Activated CD4-positive, alpha-beta T cell treated with anti-CD3 and anti-CD28 coated beads for 48 hours (primary cell): ENCODE measurements around the gene CD3G.
"Not testable (repeated sequence)": the region's sequence is repeated elsewhere in the genome, so short reads cannot be mapped to it uniquely, and the experiment has no call there.

Experiments
- DNase-seq: peaks from one replicate; pipeline ENCODE4 v3.0.0-alpha.2; 2020

The CD3G gene

DNA sequence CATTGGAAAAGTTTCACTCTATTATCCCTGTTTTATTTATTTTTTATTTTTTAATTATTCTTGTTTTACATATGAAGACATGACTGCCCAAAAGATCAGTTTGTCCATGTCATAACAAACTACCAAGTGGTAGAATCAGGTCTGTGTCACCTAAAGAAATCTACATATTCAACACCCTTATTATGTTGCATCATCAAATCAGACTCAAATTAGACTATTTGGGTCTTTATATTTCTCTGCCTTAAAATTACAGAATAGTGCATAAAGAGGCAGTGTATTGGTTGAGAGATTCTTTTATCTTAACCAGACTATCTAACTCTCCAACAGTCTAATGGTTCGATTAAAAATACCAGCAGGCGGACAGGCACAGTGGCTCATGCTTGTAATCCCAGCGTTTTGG, 38.8 kb downstream of the CD3G start:
- no peak for DNase-seq

DNA sequence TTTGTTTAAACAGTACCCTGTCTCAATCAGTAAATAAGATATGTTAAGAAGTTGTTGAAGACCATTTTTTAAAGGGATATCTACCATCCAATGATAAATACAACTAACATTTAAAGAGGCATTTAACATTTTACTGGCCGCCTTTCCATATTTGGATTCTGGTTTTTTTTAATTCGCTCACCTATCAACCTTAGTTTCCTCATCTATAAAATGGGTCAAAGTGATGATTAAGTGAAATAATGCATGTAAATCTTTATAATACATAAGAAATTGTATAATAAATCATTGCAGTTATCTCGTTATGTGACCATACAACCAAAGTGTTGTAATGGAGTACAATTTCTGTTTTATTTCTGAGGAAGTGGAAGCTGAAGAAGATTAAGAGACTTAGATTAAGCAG, 39.5 kb downstream of the CD3G start:
- DNase-seq: no peak

DNA sequence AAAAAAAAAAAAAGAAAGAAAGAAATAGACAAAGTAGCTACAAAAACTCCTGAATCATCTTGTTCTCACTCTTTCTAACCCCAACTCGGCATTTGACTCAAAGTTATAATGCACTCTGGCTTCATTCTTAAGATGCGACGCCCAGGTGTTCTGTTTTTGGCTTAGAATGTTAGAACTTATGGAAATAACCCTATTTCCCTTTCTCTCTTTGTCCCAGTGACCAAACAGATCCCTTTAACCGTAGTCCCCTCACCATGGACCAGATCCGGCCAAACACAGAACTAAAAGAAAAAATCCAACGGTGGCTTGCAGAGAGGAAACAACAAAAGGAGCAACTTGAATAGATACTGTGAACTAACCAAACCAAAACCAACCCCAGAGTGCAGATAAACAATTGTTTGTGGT, 52.0 kb downstream of the CD3G start:
- no peak for DNase-seq

DNA sequence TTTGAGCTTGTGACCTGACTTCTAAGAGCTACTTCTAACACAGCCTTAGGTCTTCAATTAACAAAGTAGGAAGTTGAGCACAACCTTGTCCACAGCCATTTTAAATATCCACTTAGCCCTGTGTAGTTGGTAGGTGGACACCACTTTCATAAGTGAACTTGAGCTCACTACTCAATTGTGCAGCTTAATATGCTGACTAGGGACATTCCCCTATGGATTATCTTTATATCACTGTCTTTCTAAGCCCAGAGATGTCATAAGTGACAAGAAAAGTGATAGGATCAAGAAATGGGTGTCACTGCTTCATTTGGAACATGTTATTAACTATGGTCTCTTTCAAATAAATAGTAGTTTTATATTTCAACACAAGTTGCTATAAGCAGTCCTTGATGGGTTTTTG, 53.3 kb downstream of the CD3G start:
- DNase-seq: no peak

DNA sequence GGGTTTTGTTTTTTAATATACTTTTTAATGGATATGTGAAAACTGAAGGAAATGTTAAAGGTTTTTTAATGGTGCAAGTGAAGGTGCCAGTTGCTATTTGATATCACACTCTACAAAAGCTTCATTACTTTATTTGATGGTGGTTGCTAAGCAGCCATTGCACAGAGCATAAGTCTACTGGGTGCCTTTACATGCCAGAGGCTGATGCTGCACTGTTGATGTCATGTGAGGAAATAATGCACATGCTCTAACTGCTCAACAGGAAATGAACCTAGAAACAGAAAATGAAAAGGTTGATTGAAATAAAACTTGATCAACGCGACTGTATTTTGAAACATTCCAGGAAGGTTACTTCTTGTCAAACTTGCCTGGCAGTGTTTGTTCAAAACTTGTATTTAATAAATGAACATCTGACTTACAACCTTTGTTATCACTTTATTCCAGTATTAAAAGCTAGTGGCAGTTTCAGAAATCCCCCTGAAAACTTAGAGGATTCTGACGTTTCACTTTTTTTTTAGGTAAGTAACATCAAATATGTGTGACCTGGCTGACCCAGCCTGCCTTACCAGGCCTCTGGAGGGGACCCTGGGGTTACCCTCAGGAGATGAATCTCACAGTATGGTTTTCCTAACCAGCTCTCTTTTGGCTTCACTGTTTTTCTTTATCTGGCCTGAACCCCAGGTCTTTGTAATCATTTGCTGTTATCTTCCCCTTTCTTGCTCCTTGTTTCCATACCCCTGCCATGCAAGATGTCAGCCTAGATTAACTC, 54.8 kb downstream of the CD3G start:
- peak; percentile 50 for DNase-seq

DNA sequence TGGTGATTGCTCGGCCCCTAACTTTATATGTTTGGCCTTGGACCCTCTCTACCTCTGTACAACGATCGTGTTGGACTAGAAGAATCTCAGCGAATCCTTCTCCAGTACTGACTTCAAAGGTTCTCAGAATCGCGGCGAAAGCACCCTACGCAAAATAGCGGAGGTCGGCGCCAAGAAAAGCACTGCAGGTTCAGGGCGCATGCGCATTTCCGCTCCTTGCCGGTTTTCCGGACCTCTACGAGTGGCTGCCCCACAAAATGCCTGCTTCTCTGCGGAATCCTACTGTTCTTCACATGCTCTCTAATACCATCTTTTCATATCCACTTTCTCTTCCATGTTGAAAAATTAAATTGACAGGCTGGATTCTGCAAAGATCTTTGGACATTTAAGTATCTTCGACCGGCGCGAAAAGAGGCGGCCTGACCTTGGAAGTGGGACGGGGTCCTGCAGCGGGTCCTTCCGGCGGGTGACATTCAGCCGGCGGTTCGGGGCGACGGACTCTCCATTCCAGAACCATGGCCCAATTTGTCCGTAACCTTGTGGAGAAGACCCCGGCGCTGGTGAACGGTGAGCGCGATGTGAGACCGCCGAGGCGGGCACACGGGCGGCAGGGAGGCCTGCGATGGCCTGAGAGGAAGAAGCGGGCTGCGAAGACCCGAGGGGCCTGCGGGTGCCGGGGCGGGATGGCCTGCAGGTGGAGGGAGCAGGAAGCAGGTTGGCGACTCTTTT, 57.2 kb downstream of the CD3G start, which contains the start of gene ATP5MG:
Gene ATP5MG, plus strand, starts transcription at position 456 of the 729 bp plus-strand sequence. Its CDS starts 60 bp downstream, at position 516.
- peak; percentile 96 for DNase-seq

DNA sequence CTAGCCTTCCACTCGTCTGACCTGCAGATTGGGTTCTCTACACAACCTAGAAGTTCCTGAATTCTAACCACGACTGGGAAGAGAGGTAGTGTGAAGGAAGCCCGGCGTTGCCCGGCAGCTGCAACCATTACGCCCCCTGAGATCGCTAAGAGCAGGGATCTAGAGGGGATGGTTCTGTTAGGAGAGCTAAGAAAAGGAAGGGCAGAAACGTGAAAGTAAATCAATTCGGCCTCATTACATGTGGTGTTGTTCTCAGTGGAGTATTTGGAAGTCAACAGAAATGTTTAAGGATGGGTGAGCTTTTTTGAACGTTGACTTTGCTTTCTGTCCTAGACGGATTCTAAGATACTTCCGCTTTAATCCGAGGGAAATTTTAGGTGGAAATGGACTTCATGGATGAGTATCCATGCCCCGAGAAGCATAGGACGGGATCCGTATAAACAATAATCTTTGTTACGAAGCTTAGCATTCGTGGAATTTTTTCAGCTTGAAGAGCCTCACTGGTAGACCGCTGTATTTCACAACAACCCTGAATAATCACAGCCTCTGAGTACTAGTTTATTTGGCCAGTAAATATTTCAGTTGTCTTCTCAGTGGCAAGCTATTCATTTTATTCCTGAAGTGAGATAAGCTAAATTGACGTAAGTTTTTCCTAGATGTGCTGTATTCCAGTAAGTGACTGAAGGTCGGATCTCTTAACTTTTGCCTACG, 57.9 kb downstream of the CD3G start:
- no peak for DNase-seq

DNA sequence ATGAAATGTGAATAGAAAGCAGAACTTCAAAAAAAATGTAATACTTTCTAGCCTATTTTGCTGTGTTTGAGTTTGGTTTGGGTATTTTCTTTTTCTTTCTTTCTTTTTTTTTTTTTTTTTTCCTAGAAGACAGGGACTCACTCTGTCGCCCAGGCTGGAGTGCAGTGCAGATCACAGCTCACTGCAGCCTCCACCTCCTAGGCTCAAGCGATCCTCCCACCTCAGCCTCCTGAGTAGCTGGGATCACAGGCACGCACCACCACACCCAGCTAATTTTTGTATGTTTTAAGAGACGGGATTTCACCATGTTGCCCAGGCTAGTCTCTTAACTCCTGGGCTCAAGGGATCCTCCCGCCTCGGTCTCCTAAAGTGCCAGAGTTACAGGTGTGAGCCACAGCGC, 58.5 kb downstream of the CD3G start:
- not testable (repeated sequence) for DNase-seq
